ENCODE measurements around the gene OR1M1. TPM values are rescaled to one million over a fixed set of nuclear protein-coding genes. Genes with fewer than 3 reads are reported as not detected.

Gene OR1M1
- total and polyA plus RNA-seq, 7 donors: not detected

GRCh38 chr19:9139609-9140158 is 52.8 kb downstream of the OR1M1 start:
- H3K27me3 ChIP-seq (ENCODE audit: insufficient read depth in 3 of 3, low read length in 2 of 3): no peaks in the 10 kb centered on the region
- H3K4me1 ChIP-seq: peaks cover 24% of the 10 kb centered on the region
- WGBS, 3 donors: 30 to 34% (median 31%) methylated on average over 8 of the region's 8 CpGs
- DNase-seq (no peak), ATAC-seq (peak in 1 of 4 donors; percentile 22)
- peaks cover 0 to 7% of the 10 kb centered on the region in 2 donors for H3K36me3 ChIP-seq (ENCODE audit: insufficient read depth in 1 of 2, low read depth in 1 of 2)
- peaks cover 8% of the 10 kb centered on the region for H3K9me3 ChIP-seq
- H3K27ac ChIP-seq: peak overlapping the region; percentile 93
- peak overlapping the region; percentile 85 for H3K4me3 ChIP-seq
- intact Hi-C loops (cut with DNase I): loop anchor here (1.0 to 10.0 kb wide), 5 partner anchors 68 to 658 kb away; partner anchors contain the start of genes ZNF121 (in 1 of the 2) and ZNF426 (in 1 of the 2)
- no peak for TF ChIP-seq CTCF (IDR thresholded peaks at IDR 0.05)

- Histone ChIP-seq H3K9me3 (peaks cover 15% of the 10 kb centered on the region), H3K4me3 (peak within 1 kb of the TSS; percentile 85), H3K36me3 (ENCODE audit: insufficient read depth in 1 of 2, low read depth in 1 of 2) (peaks cover 0 to 7% of the 10 kb centered on the region in 2 donors), H3K27me3 (ENCODE audit: insufficient read depth in 3 of 3, low read length in 2 of 3) (no peaks in the 10 kb centered on the region), H3K4me1 (peaks cover 24% of the 10 kb centered on the region), H3K27ac (peak within 1 kb of the TSS; percentile 93)
- WGBS, 3 donors: 0 to 1% (median 1%) methylated on average over 43 of the region's 43 CpGs
- intact Hi-C loops (cut with DNase I): loop anchor here in 1 of 2 donors (1.0 kb wide), 1 partner anchor 656 kb away; no protein-coding TSS in a partner anchor
- ATAC-seq (peak; percentile 97 to 100 (median 98)), DNase-seq (peak; percentile 89 to 95)
- no peak for TF ChIP-seq CTCF (IDR thresholded peaks at IDR 0.05)
These were observed 53.5 kb downstream of the OR1M1 start, which contains the start of gene ZNF317 for GRCh38 chr19:9140159-9140874. Gene ZNF317, plus strand, starts transcription at chr19:9140397. Its CDS starts 15,620 bp downstream, at chr19:9156017.

- Histone ChIP-seq H3K27me3 (ENCODE audit: insufficient read depth in 3 of 3, low read length in 2 of 3) (no peaks in the 10 kb centered on the region), H3K4me3 (no peak overlapping the region), H3K9me3 (peaks cover 22% of the 10 kb centered on the region), H3K27ac (no peak overlapping the region), H3K36me3 (ENCODE audit: insufficient read depth in 1 of 2, low read depth in 1 of 2) (peaks cover 0 to 7% of the 10 kb centered on the region in 2 donors), H3K4me1 (peaks cover 24% of the 10 kb centered on the region)
- no peak for TF ChIP-seq CTCF (IDR thresholded peaks at IDR 0.05)
- 96 to 99% (median 98%) methylated on average over 5 of the region's 5 CpGs for WGBS, 3 donors
- ATAC-seq (no peak), DNase-seq (no peak)
- intact Hi-C loops (cut with DNase I): no loop called here
These were observed 58.1 kb downstream of the OR1M1 start for GRCh38 chr19:9144920-9145319.

Other genes starting within 250 kb of the OR1M1 start
- under 1 TPM in 3 of 4 donors, not detected in 1; under 0.01 to 0.37 (median 0.02) TPM for gene MUC16, start 76.7 kb upstream of the OR1M1 start, total RNA-seq
- gene MUC16, start 76.7 kb upstream of the OR1M1 start, polyA plus RNA-seq: under 1 TPM in 2 of 3 donors, not detected in 1; 0.01 TPM
- gene OR7G2, start 20.4 kb downstream of the OR1M1 start, total RNA-seq: not detected
- gene OR7G2, start 20.4 kb downstream of the OR1M1 start, polyA plus RNA-seq: not detected
- gene OR7G1, start 28.7 kb downstream of the OR1M1 start, total RNA-seq: not detected
- not detected for gene OR7G1, start 28.7 kb downstream of the OR1M1 start, polyA plus RNA-seq
- gene OR7G3, start 39.9 kb downstream of the OR1M1 start, total RNA-seq: not detected
- gene OR7G3, start 39.9 kb downstream of the OR1M1 start, polyA plus RNA-seq: not detected
- 10 to 100 TPM; 13.7 to 23.6 (median 16.9) TPM for gene ZNF317, start 53.3 kb downstream of the OR1M1 start, total RNA-seq
- gene ZNF317, start 53.3 kb downstream of the OR1M1 start, polyA plus RNA-seq: 10 to 100 TPM; 14.3 to 22.5 (median 14.6) TPM
- gene OR7D2, start 91.9 kb downstream of the OR1M1 start, total RNA-seq: under 1 TPM in 1 of 4 donors, not detected in 3; 0.24 TPM
- gene OR7D2, start 91.9 kb downstream of the OR1M1 start, polyA plus RNA-seq: under 1 TPM; 0.03 to 0.09 (median 0.03) TPM
- not detected for gene OR7D4, start 132.5 kb downstream of the OR1M1 start, total RNA-seq
- not detected for gene OR7D4, start 132.5 kb downstream of the OR1M1 start, polyA plus RNA-seq
- not detected for gene OR7E24, start 163.9 kb downstream of the OR1M1 start, total RNA-seq
- not detected for gene OR7E24, start 163.9 kb downstream of the OR1M1 start, polyA plus RNA-seq
- 1 to 10 TPM; 1.5 to 2.9 (median 2.4) TPM for gene ZNF699, start 222.8 kb downstream of the OR1M1 start, total RNA-seq
- 1 to 10 TPM in 2 of 3 donors, under 1 TPM in 1; 0.15 to 1.8 (median 1.0) TPM for gene ZNF699, start 222.8 kb downstream of the OR1M1 start, polyA plus RNA-seq
- gene ZNF559, start 237.1 kb downstream of the OR1M1 start, total RNA-seq: 1 to 10 TPM; 1.5 to 8.6 (median 3.2) TPM
- 1 to 10 TPM; 2.6 to 4.4 (median 2.7) TPM for gene ZNF559, start 237.1 kb downstream of the OR1M1 start, polyA plus RNA-seq